Measurements from ENCODE around the gene RNF186.
"Not testable (repeated sequence)": the region's sequence is repeated elsewhere in the genome, so short reads cannot be mapped to it uniquely, and the experiment has no call there.

Gene RNF186, protein sequence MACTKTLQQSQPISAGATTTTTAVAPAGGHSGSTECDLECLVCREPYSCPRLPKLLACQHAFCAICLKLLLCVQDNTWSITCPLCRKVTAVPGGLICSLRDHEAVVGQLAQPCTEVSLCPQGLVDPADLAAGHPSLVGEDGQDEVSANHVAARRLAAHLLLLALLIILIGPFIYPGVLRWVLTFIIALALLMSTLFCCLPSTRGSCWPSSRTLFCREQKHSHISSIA

GRCh38 chr1:19814681-19815503, at the start of gene RNF186:
RNF186 (minus strand) TSS chr1:19815283; CDS start chr1:19815101, 182 bp downstream.
- no peak for DNase-seq (ENCODE audit: low read depth, low spot score)

GRCh38 chr1:19864570-19865160, 49.6 kb upstream of the RNF186 start:
- DNase-seq (ENCODE audit: low read depth, low spot score) = no peak

DNA sequence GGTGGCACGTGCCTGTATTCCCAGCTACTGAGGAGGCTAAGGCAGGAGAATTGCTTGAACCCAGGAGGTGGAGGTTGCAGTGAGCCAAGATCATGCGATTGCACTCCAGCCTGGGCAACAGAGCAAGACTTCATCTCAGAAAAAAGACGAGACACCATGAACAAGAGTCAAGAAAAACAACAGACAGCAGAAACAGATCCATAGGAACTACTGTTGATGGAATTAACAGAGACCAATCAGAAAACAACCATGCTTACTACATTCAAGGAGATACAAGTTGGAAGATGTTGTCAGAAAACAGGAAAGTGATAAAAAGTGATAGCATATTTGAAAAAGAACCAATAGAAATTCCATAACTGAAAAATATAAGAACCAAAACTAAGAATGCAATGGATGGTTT, 47.9 kb upstream of the RNF186 start:
- DNase-seq (ENCODE audit: low read depth, low spot score) = no peak

DNA sequence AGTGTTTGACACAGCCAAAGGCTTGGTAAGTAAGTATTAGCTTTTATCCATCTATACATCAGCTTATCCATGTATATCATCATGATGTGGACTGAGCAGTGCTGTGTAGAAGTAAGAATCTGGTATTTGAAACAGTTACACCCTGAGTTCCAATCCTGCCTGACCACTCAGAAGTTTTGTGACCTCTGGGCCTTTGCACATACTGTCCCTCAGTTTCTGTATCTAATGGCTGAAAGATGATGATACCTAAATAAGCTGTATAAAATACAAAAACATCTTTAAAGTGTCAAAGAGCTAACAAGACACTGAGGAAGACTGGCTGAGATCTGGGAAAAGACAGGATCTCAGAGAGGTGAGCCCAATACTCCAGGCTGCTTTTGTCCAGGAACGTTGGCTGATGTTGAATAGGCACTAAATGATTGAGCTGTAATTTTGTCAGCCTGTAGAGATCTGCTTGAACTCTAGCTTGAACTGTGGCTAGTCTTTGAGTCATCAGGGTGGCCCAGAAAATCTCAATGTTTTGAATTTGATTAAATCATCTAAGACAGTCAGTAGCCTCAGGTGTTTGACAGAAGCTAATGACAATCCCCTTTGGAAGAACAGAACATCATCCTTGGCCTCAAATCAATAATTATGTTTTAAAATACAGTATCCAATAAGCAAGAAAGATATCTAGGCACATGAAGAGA, 46.9 kb upstream of the RNF186 start:
- no peak for DNase-seq (ENCODE audit: low read depth, low spot score)

DNA sequence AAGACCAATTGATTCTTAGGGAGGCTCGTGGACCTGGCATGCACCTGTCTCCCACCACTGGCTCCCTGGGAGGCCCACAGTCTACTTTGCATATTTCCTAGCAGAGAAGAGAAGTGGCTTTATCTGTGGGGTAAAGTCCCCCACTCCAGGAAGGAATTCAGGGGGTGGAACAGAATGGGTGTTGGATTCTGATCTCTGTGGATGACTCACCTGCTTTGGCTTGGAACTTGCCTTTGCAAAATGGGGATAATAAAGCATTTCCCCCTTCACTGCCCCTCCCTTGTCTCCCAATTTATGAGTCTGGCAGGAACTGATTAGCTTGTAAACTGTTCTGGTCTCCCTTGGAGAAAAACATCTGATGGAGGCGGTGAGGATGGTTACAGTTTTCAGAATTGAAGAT, 46.0 kb upstream of the RNF186 start:
- DNase-seq (ENCODE audit: low read depth, low spot score) = no peak

- no peak for DNase-seq (ENCODE audit: low read depth, low spot score)
Observed at GRCh38 chr1:19860418-19860817, 45.3 kb upstream of the RNF186 start.

GRCh38 chr1:19859876-19860275, 44.8 kb upstream of the RNF186 start:
- no peak for DNase-seq (ENCODE audit: low read depth, low spot score)

DNA sequence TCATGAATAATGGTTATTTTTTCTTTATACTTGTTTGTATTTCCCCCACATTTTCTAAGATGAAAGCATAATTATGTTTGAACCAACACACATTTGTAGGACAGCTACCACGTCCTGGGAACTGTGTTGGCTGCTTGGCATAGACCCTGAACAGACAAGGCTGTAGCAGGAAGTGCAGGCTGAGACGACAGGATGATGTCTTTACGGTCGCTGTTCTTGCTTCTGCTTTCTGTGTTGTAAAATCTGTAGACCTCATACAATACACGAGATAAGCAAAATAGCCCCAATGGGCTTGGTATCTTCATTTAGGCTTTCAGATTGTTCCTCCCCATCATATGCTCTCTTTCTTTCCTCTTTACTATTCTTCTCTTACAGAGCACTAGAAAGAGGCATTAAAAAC, 43.8 kb upstream of the RNF186 start:
- no peak for DNase-seq (ENCODE audit: low read depth, low spot score)

GRCh38 chr1:19854866-19855265, 39.8 kb upstream of the RNF186 start:
- DNase-seq (ENCODE audit: low read depth, low spot score) = no peak

DNA sequence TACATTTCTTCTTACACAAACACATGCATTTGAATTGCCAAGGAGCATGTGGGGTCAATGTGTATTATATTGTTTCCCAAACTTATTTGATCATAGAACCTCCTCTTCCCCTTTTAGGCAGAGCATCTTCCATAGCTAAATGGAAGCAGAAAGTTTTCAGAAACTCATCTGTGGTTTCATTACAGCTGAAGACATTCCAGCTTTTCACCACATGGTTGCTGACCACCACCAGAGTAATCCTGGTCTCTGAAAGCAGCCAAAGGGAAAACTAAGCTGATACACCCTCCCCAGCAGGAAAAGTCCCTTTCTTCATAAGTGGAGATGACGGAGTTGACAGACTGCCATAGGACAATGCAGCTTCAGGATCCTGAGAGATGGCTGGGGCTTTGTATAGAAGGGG, 37.0 kb upstream of the RNF186 start:
- DNase-seq (ENCODE audit: low read depth, low spot score) = no peak

- DNase-seq (ENCODE audit: low read depth, low spot score) = no peak
Observed at GRCh38 chr1:19850214-19850613, 35.1 kb upstream of the RNF186 start.

- not testable (repeated sequence) for DNase-seq (ENCODE audit: low read depth, low spot score)
Observed at GRCh38 chr1:19849307-19849706, 34.2 kb upstream of the RNF186 start.

DNA sequence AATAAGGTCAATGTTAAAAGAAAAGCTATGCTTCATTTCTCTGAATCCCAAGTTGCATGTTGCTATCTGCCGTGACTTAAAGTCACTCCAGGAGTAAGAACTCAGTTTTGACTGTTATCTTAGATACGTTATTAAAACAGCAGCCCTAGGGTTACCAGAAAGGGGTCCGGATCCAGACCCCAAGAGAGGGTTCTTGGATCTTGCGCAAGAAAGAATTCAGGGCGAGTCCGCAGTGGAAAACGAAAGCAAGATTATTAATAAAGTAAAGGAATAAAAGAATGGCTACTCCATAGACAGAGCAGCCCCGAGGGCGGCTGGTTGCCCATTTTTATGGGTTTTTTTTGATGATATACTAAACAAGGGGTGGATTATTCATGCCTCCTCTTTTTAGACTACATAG, 32.3 kb upstream of the RNF186 start:
- not testable (repeated sequence) for DNase-seq (ENCODE audit: low read depth, low spot score)

DNA sequence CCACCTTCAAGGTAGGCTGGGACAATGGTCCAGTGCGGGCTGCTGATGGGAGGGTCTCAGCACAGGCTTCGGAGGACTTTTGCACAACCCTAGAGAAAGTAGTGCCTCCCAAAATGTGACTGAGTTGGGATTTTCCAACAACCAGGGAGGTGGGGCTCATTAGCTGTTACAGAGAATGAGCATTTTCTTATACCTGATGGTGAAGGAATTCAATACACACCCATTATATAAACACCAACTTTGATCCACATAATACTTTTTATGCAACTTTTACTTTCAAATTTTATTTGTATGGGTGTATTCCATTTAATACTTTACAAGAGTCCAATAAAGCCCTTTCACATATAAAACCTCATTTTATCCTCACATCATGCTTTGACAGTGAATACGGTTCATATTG, 31.3 kb upstream of the RNF186 start:
- DNase-seq (ENCODE audit: low read depth, low spot score) = no peak

- no peak for DNase-seq (ENCODE audit: low read depth, low spot score)
Observed at GRCh38 chr1:19845555-19845954, 30.5 kb upstream of the RNF186 start.

- DNase-seq (ENCODE audit: low read depth, low spot score) = no peak
Observed at GRCh38 chr1:19844731-19845495, 29.8 kb upstream of the RNF186 start.

DNA sequence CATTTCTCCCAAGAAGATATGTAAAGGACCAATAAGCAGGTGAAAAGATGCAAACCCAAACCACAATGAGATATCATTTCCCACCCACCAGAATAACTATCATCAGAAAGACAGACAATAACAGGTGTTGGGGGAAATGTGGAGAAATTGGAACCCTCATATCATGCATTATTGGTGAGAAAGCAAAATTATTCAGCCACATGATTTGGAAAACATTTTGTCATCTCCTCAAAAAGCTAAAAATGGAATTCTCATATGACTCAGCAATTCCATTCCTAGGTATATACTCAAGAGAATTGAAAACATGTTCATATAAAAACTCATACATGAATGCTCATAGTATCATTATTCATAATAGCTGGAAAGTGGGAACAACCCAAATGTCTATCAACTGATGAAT, 25.1 kb upstream of the RNF186 start:
- no peak for DNase-seq (ENCODE audit: low read depth, low spot score)

DNA sequence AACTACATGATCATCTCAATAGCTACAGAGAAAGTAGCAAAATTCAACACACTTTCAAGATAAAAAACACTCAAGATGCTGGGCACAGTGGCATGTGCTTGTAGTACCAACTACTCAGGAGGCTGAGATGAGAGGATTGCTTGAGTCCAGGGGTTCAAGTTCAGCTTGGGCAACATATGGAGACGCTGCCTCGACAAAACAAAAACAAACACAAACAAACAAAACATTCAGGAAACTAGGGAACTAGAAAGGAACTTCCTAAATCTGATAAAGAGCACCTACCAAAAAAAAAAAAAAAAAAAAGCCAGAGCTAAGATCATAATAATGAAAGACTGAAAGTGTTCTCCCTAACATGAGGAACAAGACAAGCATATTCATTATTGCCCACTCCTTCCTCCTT, 22.8 kb upstream of the RNF186 start:
- no peak for DNase-seq (ENCODE audit: low read depth, low spot score)

- no peak for DNase-seq (ENCODE audit: low read depth, low spot score)
Observed at GRCh38 chr1:19835578-19835977, 20.5 kb upstream of the RNF186 start.

- no peak for DNase-seq (ENCODE audit: low read depth, low spot score)
Observed at GRCh38 chr1:19831441-19831840, 16.4 kb upstream of the RNF186 start.

- no peak for DNase-seq (ENCODE audit: low read depth, low spot score)
Observed at GRCh38 chr1:19828546-19828945, 13.5 kb upstream of the RNF186 start.

- DNase-seq (ENCODE audit: low read depth, low spot score) = no peak
Observed at GRCh38 chr1:19825298-19825697, 10.2 kb upstream of the RNF186 start.
